ENCODE measurements around the gene PRRC1. TPM values are rescaled to one million over a fixed set of nuclear protein-coding genes. Genes with fewer than 3 reads are reported as not detected.
"Not testable (repeated sequence)": the region's sequence is repeated elsewhere in the genome, so short reads cannot be mapped to it uniquely, and the experiment has no call there.

PRRC1 gene
- 60.5 TPM for polyA plus RNA-seq (2013, experiment 1 of 2; ENCODE audit: insufficient read length)
- 84.2 TPM for polyA plus RNA-seq (2013, experiment 2 of 2; ENCODE audit: insufficient read length)

GRCh38 chr5:127517480-127518318 lies at the start of gene PRRC1:
TSS of gene PRRC1 (plus strand) at chr5:127517640. CDS start at chr5:127523480, 5,840 bp downstream.
- DNase-seq = peak; percentile 82

GRCh38 chr5:127471211-127471610 lies 46.2 kb upstream of the PRRC1 start:
- DNase-seq = no peak

- no peak for DNase-seq
Observed at GRCh38 chr5:127472700-127473099, 44.7 kb upstream of the PRRC1 start.

- DNase-seq = no peak
Observed at GRCh38 chr5:127486471-127486870, 31.0 kb upstream of the PRRC1 start.

DNA sequence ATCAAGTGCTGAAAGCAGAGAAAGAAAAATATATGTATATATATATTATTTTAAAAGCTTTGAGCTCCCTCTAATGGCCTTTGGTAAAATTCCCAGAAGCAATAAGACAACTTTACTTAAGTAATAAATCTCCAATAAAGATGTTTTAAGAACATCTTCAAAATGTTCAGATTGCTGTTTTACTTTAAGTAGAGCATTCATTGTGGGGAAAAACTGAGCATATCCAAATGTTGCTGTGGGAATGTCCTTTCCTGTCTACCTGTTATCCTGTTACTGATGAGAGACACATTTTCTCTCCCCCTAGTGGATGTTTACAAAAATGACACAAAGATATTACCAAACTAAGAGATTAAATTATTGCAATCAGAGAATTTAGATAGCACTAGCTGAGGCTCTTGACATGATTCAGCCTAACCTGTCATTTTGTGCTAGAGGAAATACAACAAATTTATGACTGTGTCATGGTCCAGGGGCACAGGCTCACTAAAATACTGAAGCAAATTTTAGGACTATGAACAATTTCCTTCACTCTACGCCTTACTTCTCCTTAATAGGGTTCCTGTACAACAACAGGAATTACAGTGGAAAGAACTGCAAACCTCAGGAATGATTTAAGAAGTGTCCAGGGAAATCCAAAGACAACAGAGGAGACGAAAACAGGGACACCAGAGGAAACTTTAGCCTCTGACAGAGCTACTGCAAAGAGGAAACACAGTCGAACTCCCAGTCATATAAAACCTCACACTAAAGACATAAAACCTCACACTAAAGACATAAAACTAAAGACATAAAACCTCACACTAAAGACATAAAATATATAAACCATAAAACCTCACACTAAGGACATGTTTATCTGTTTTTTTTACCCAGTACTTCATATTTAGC lies 24.3 kb upstream of the PRRC1 start:
- DNase-seq = peak; percentile 51

DNA sequence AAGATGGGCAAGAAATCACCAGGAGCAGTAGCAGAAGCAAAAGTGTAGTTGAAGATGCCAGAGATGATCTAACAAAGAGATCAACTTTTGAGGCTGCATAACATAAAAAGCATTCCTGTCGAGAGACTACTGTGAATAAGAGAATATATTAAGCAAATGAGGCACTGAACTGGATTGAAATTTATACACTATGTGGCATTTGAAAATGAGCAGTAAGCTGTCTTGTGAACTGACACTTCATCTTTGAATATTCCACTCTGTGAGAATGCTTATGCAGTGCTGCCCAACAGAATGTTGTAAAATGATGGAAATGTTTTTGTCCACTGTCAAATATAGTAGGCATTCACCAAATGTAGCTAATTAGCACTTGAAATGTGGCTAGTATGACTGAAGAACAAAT lies 18.9 kb upstream of the PRRC1 start:
- DNase-seq = no peak

GRCh38 chr5:127505905-127506304 lies 11.5 kb upstream of the PRRC1 start:
- no peak for DNase-seq

GRCh38 chr5:127506616-127507015 lies 10.8 kb upstream of the PRRC1 start:
- no peak for DNase-seq

DNA sequence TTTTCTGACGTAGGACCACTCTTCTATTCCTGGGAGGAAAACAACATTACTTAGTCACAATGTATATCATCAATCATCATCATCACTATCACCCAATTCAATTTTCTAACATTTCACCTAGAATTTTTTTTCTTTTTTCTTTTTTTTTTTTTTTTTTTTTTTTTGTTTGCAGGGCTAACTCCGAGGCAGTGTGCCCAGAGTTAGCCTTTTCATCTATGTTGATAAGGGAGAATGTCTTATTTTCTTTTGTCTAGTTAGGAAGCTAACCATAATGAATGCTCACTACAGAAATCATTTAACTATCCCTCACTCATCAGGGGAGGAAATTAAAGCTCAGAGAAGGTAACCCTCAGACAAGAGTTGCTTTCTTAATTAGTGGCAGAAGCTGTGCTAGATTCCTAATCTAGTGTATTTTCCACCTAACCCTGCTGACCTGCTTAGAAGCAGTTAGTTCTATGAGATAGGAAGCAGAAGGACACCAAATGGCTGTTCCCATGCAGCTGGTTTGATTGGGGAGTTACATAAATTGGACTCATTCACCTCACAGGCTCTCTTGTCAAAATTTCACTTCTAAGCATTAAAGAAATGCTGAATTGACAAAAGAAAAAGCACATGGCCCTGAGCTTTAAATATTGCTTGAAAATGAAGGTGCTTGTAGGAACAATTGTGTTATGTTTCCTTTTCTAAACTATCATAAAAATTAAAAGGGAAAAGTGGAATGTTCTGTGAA lies 8.6 kb upstream of the PRRC1 start:
- no peak for DNase-seq

DNA sequence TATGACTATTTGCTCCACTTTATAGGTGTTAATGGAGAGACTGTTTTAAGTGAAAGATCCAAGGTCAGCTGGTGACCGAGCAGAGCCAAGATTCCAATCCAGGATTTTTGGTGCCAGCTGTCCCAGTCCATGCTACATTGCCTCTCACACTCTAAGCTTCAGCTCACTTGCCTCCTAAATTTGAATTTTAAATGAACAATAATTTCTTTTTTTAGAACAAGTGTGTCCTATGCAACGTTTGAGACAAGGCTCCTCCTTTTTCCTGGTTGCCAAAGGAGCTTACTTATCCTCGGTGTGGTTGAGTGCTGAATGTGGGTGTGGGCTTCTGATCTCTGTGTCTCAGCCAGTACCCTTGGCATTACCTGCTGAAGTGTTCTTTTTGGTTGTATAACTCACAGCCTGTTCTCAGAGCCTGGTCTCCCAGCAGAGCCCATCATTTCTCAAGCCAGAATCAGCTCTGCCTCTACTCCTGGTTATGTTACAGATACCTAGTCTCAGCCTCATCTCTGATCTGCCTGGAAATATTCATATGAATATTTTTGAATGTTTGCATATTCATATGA lies 4.0 kb upstream of the PRRC1 start:
- no peak for DNase-seq

- DNase-seq = no peak
Observed at GRCh38 chr5:127514816-127515215, 2.6 kb upstream of the PRRC1 start.

DNA sequence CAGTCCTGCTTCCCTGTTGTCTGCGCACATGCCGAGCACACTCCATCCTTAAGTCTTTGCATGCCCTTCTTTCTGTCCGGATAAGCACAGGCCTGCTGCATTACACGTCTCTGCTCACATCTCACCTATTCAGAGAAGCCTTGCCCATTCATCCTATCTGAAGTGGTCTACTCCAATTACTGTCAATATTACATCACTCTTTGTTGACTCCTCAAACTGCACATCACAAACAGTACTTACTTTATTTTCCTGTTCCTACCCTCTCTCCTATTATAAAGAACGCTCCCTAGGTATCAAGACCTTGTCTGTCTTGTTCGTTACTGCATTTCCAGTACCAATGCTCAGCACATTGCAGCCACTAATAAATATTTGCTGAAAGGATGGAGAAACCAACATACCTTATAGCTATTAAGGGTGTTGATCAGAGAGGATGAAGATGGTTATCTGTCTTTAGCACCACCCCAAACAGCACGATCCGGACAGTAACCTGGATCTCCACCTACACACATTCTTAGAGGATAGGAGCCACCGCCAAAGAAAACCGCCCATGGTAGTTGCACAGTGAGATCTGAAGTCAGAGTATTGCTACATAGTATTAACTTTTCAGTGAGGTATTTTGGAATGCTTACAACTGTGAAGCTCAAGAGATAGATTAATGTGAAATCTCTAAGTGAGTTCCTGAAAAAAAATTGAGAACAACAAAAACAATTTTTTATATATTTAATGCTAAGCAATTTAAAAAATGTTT lies 1.6 kb upstream of the PRRC1 start:
- DNase-seq = no peak

DNA sequence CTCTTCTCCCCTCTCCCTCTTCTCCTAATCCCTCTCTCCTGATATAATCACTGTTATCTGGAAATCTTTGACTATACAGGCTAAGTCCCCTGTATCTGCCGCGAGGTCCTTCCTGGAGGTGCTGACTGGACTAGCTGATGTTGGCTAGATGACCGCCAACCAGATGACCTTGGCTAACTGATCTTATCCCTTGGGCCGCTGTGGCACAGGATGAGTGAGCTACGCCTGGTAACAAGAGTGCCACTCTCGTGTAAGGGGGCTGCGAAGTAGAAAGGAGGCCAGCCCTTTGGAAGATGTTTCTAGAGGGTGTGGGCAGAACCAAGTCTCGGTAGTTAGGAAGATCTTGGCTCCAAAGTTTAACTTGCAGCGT lies 345 bp upstream of the PRRC1 start:
- DNase-seq = no peak

DNA sequence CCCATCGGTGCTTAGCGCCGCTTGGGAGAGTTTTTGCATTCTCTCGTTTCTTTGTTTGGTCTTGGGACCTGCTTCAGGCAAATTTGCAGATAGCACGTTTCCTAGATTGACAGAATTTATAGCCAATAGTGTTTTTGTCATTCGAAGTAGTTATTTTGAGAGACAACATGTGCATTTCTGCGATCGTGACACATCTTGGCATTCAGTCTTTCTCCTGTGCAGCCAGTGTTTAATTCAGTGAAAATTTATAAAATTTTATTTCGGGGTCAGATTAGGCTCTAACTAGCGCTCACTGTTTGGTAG lies 830 bp downstream of the PRRC1 start:
- peak; percentile 70 for DNase-seq

- no peak for DNase-seq
Observed at GRCh38 chr5:127519527-127519926, 2.1 kb downstream of the PRRC1 start.

DNA sequence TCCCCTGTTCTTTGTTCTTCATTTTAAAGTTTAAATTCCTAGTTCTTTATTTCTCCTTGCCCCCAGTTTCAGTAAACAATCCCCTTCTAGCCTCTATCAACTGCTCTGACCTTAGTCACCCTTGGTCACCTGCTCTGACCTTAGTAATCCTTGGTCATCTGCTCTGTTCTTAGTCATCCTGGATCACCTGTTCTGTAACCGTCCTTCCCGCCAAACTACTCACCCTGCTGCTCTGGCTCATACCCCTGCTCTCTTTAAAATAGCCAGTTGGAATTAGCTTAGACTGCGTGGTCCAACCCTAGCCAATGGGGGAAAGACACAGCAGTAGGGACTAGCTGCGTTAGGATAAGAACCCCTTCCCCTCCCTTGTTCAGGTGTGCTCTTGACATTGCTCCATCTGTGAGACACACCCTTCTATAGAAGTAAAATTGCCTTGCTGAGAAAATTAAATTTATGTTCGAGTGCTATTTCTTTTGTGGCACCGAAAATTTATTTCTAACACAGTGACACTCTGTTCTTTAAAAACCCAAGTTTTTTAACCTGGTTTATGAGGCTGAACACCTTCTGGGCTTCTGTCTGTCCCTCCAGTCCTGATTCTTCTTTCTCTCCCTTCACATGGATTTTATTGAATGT lies 3.8 kb downstream of the PRRC1 start:
- DNase-seq = no peak

GRCh38 chr5:127525181-127525580 lies 7.7 kb downstream of the PRRC1 start:
- DNase-seq = no peak

DNA sequence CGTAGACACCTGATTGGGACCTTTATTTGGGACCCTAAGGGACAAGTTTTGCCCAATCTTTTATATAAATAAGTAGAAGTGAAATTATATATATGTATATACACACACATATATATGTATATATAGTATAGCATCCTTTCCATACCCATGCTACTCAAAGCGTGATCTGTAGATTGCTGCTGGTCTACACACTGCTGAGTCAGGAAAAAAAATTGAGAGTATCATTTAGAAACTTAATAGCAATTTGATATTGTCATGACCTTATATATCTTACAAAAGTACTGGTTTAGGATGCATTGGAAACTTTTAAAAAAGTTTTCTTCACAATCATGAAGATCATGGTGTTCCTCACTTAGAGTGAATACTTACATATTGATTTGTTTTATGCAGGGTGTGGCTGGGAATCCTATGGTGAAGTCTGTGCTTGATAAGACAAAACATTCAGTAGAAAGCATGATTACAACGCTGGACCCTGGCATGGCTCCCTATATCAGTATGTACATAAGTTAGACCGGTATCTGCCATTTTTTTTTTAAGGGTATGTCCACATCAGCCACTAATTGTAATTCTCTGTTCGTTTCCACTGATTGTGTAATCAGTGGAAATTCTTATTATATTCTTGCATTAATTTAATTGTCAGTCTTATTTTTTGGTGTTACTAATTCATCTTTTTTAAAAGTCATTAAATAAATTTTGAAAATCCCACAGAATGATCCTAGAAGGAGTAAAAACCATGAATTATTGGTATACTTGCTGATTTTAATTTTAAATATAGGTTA lies 12.7 kb downstream of the PRRC1 start:
- no peak for DNase-seq

- peak; percentile 6 for DNase-seq
Observed at GRCh38 chr5:127536687-127537086, 19.2 kb downstream of the PRRC1 start.

GRCh38 chr5:127540553-127540952 lies 23.1 kb downstream of the PRRC1 start:
- not testable (repeated sequence) for DNase-seq

DNA sequence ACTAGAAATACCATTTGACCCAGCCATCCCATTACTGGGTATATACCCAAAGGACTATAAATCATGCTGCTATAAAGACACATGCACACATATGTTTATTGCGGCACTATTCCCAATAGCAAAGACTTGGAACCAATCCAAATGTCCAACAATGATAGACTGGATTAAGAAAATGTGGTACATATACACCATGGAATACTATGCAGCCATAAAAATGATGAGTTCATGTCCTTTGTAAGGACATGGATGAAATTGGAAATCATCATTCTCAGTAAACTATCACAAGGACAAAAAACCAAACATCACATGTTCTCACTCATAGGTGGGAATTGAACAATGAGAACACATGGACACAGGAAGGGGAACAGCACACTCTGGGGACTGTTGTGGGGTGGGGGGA lies 27.8 kb downstream of the PRRC1 start:
- not testable (repeated sequence) for DNase-seq

Measured in fibroblast of skin of back (primary cell).